ENCODE results near the gene TBC1D28.
"Not testable (repeated sequence)": the region's sequence is repeated elsewhere in the genome, so short reads cannot be mapped to it uniquely, and the experiment has no call there.

GRCh38 chr17:18667535-18667934 lies 23.3 kb upstream of the TBC1D28 start:
- not testable (repeated sequence) for TF ChIP-seq EZH2 (IDR thresholded peaks at IDR 0.05; ENCODE audit: insufficient read depth, poor library complexity, severe bottlenecking); EZH2phosphoT487 (IDR thresholded peaks at IDR 0.05; ENCODE audit: insufficient read depth, low read depth)
